Fibroblast of peridontal ligament (primary cell): Measurements from ENCODE around the gene ARL6IP6.

Experiments
- DNase-seq: peaks from one replicate; pipeline ENCODE4 v3.0.0-alpha.2; 2010; ENCODE audit errors: extremely low read depth

ARL6IP6 gene

GRCh38 chr2:152804687-152805408 lies 86.4 kb downstream of the ARL6IP6 start:
- no peak for DNase-seq

- no peak for DNase-seq
These were observed 93.5 kb downstream of the ARL6IP6 start for GRCh38 chr2:152811916-152812315.
